CD1c-positive myeloid dendritic cell (primary cell): Measurements from ENCODE around the gene SOWAHD.
A peak's percentile ranks its signal among the peaks of the same experiment; 100 is the strongest.
"Not testable (repeated sequence)": the region's sequence is repeated elsewhere in the genome, so short reads cannot be mapped to it uniquely, and the experiment has no call there.

Experiments used
- DNase-seq: peaks from one replicate; pipeline ENCODE4 v3.0.0-alpha.2; 2016; ENCODE audit errors: extremely low spot score

SOWAHD gene

GRCh38 chrX:119757979-119758730 is at the start of gene SOWAHD:
Gene SOWAHD, plus strand, starts transcription at chrX:119758588. Its CDS starts 80 bp downstream, at chrX:119758668.
- peak; percentile 59 for DNase-seq

GRCh38 chrX:119708936-119709335 is 49.5 kb upstream of the SOWAHD start:
- no peak for DNase-seq

- no peak for DNase-seq
Observed at GRCh38 chrX:119709630-119710029, 48.8 kb upstream of the SOWAHD start.

GRCh38 chrX:119721487-119721886 is 36.9 kb upstream of the SOWAHD start:
- DNase-seq = no peak

GRCh38 chrX:119721926-119722325 is 36.5 kb upstream of the SOWAHD start:
- no peak for DNase-seq

GRCh38 chrX:119726900-119727555 is 31.4 kb upstream of the SOWAHD start:
- no peak for DNase-seq

GRCh38 chrX:119728487-119728886 is 29.9 kb upstream of the SOWAHD start:
- no peak for DNase-seq

- peak; percentile 74 for DNase-seq
Observed at GRCh38 chrX:119729408-119730201, 28.8 kb upstream of the SOWAHD start.

DNA sequence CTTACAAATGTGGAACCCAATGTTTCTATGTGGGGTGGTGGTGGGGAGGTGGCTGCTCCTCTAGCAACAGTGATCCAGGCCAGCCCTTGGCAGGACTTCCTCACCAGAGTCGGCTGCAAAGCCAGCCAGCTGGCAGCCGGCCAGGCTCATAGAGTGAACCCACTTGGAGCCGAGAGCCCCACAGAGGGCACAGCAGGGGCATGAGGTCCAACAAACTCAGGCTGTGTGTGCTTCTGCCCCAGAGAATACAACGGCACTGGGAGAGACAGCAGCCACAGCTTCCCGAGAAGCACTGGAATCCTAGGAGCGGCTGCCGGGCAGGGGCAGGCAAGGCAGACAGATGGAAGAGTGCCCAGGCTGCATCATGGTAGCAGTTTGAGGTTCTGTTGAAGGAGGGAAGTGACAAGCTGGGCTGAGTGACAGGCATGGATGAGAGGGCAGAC is 23.5 kb upstream of the SOWAHD start:
- DNase-seq = peak; percentile 39

- DNase-seq = no peak
Observed at GRCh38 chrX:119735467-119735866, 22.9 kb upstream of the SOWAHD start.

DNA sequence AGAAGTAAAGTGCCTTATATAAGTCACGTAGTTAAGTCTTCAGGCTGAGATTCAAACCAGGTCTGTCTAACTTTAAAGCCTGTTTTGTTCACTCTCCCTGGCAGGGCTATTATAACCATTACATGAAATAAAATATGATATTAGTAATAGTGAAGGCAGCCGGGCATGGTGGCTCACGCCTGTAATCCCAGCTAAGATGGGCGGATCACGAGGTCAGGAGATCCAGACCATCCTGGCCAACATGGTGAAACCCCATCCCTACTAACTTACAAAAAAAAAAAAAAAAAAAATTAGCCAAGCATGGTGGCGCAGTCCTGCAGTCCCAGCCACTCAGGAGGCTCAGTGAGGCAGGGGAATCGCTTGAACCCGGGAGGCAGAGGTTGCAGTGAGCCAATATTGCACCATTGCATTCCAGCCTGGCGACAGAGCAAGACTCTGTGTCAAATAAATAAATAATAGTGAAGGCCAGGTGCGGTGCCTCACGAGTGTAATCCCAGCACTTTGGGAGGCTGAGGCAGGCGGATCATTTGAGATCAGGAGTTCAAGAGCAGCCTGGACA is 22.1 kb upstream of the SOWAHD start:
- no peak for DNase-seq

- DNase-seq = no peak
Observed at GRCh38 chrX:119738742-119739141, 19.6 kb upstream of the SOWAHD start.

GRCh38 chrX:119745283-119745848 is 13.0 kb upstream of the SOWAHD start:
- no peak for DNase-seq

DNA sequence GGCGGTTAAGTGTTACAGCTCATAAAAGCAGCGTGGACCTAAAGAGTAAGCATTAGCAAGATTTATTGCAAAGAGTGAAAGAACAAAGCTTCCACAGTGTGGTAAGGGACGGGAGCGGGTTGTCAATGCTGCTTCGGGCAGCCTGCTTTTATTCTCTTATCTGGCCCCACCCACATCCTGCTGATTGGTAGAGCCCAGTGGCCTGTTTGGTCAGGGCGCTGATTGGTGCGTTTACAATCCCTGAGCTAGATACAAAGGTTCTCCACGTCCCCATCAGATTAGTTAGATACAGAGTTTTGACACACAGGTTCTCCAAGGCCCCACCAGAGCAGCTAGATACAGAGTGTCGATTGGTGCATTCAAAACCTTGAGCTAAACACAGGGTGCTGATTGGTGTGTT is 8.3 kb upstream of the SOWAHD start:
- DNase-seq = not testable (repeated sequence)

GRCh38 chrX:119750751-119751150 is 7.6 kb upstream of the SOWAHD start:
- DNase-seq = not testable (repeated sequence)

GRCh38 chrX:119753001-119753400 is 5.4 kb upstream of the SOWAHD start:
- DNase-seq = no peak

DNA sequence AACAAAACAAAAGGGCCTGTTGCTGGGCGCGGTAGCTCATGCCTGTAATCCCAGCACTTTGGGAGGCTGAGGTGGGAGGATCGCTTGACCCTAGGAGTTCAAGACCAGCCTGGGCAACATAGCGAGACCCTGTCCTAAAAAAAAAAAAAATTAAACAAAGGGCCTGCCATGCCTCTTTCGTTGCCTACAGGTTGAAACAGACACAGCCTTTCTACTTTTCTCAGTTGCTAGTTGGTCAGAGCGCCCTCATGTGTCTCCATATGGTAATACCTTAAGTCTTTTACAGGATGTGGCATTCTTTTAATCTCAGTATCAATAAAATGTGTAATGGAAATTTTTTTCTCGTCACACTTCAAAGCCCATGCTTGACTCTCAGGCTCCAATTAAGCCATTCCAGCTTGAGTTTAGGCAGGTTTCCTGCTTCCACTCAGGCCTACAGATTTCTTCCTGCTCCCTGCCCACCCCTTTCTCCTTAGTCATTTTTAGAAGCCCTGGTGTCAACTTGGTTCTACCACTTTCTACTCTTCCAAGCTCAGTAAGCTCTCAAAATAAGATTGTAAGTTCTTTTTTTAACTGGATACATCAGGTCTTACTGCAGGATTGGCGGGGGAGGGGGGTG is 4.6 kb upstream of the SOWAHD start:
- DNase-seq = peak; percentile 65

GRCh38 chrX:119755981-119756533 is 2.3 kb upstream of the SOWAHD start:
- DNase-seq = peak; percentile 58

GRCh38 chrX:119756926-119757635 is 1.3 kb upstream of the SOWAHD start:
- no peak for DNase-seq

DNA sequence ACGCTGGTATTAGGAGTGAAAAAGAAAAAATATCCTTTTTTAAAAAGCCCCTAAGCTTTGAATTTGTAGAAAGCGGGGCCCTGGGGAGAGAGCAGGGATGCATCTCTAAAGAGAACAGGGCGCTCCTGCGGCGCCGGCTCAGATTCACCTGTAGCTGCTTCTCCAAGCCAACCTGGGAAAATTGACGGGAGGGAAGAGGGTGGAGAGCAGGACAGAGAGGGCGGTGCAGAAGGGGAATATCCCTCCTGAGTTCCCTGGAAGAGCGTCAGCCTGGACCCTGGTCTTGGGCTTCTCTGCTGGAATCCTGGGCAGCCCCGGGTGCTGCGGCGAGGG is 776 bp upstream of the SOWAHD start:
- no peak for DNase-seq
